ENCODE data around the gene PRSS50. TPM values are rescaled to one million over a fixed set of nuclear protein-coding genes. Genes with fewer than 3 reads are reported as not detected.
"Not testable (repeated sequence)": the region's sequence is repeated elsewhere in the genome, so short reads cannot be mapped to it uniquely, and the experiment has no call there.

Gene PRSS50
- total RNA-seq, 1 donor from 2014 or later, result not detected

DNA sequence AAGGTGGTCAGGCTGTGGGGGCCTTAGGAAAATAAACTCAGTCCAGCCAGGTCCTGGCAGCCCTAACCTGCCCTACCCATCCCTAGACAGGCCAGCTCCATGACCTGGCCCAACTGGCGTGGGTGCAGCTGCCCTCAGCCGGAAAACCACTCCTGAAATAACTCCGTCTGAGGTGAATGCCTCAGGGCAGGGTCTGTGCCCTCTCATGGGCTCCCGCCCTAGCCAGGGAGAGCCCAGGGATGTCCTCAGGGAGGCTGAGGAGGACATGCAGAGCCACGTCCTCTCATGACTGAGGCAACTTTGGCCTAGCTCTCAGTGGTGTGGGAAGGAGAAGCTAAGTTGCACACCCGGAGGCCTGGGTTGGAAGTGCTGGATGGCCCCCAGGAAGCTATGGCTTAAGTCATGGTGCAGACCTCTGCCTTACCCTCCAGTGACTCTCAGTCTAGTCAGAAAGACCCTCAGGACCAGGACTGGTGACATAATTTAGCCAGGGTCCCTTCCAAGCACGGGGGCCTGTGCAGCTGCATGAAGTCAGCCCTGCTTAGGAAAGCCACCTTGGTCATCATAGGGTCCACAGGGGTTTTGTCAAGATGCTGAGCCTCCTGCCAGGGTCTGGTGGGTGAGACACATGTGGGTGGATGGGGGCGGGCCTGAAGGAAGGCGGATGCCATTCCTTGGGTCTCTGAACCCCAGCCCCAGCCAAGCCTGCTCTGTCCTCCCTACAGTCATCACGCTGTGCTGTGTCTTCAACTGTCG lies 9.1 kb downstream of the PRSS50 start:
- H3K4me1 ChIP-seq, result no peaks in the 10 kb centered on the region
- no peaks in the 10 kb centered on the region for H3K9me3 ChIP-seq
- TF ChIP-seq, protein P1, sequence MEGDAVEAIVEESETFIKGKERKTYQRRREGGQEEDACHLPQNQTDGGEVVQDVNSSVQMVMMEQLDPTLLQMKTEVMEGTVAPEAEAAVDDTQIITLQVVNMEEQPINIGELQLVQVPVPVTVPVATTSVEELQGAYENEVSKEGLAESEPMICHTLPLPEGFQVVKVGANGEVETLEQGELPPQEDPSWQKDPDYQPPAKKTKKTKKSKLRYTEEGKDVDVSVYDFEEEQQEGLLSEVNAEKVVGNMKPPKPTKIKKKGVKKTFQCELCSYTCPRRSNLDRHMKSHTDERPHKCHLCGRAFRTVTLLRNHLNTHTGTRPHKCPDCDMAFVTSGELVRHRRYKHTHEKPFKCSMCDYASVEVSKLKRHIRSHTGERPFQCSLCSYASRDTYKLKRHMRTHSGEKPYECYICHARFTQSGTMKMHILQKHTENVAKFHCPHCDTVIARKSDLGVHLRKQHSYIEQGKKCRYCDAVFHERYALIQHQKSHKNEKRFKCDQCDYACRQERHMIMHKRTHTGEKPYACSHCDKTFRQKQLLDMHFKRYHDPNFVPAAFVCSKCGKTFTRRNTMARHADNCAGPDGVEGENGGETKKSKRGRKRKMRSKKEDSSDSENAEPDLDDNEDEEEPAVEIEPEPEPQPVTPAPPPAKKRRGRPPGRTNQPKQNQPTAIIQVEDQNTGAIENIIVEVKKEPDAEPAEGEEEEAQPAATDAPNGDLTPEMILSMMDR (IDR thresholded peaks at IDR 0.05), result no peak
- intact Hi-C loops (cut with DNase I), result loop anchor here (5.0 kb wide), 1 partner anchor 289 kb away; no protein-coding TSS in a partner anchor
- H3K27me3 ChIP-seq, result no peaks in the 10 kb centered on the region
- no peak overlapping the region for H3K4me3 ChIP-seq
- peak in 1 of 2 donors; percentile 58 for DNase-seq (ENCODE audit: low spot score in 2 of 2)
- no peaks in the 10 kb centered on the region for H3K36me3 ChIP-seq
- H3K27ac ChIP-seq, result no peak overlapping the region

DNA sequence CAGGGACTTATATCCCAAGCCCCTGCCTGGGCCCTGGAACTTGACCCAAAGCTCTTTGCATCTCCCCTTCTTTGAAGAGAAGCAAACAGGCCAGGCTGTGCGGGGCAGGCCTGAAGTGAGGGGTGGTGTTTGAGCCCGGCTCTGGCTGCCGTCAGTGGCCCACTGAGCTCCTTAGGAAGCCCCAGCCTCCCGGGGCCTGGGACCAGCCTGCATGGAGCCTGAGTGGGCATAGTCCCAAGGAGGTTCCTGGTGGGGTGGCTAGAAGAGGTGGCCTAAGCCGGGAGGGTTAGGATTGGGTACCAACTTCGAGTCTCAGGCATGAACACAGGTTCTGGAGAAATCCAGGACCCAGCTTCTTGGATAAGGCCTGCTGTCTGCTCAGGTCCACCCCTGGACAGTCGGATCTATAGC lies 10.1 kb downstream of the PRSS50 start:
- Histone ChIP-seq H3K27me3 (no peaks in the 10 kb centered on the region), H3K36me3 (no peaks in the 10 kb centered on the region), H3K4me1 (no peaks in the 10 kb centered on the region), H3K9me3 (no peaks in the 10 kb centered on the region), H3K4me3 (no peak overlapping the region), H3K27ac (no peak overlapping the region)
- no peak for DNase-seq (ENCODE audit: low spot score in 2 of 2)
- intact Hi-C loops (cut with DNase I), result loop anchor here (5.0 kb wide), 1 partner anchor 290 kb away; no protein-coding TSS in a partner anchor
- TF ChIP-seq, protein P1 (IDR thresholded peaks at IDR 0.05), result no peak

DNA sequence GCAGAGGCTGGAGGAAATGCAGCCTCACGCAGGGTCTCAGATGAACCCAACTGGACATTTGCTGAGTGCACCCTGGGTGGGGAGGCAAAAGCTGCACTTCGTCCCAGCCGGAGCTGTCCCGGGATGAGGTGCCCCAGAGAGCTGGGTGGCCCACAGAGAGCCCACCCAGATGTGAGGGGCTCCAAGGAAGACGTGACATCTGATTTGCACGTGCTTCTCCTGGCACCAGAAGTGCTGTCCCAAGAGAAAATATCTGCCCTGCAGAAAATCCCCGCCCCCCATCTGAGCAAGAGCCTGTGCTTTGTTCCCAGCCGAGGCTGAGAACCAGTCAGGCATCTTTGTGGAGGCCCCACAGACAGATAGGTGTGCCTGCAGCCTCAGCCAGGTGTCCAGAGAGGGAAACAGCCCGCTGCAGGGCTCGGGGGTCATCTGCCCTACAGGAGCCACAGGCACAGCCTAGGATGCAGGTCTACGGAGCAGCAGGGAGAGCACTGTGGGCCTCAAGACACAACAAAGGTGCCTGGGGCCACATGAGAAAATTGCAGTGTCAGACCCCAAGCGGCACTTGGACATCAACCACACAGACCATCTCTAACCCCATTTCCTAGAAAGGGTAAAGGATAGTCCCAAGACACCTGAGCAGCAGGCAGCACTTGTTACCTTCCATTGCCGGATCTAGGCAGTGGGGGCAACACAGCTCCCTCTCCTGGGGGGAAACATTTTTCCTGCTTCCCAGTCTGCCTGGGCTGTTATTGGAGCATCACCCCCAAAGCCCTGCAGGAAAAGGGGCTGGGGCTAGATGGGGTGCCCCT lies 10.7 kb downstream of the PRSS50 start:
- Histone ChIP-seq H3K4me3 (no peak overlapping the region), H3K9me3 (no peaks in the 10 kb centered on the region), H3K36me3 (no peaks in the 10 kb centered on the region), H3K27me3 (no peaks in the 10 kb centered on the region), H3K27ac (no peak overlapping the region), H3K4me1 (no peaks in the 10 kb centered on the region)
- DNase-seq (ENCODE audit: low spot score in 2 of 2), result peak in 1 of 2 donors; percentile 55
- intact Hi-C loops (cut with DNase I), result loop anchor here (5.0 kb wide), 1 partner anchor 290 kb away; no protein-coding TSS in a partner anchor
- TF ChIP-seq, protein P1 (IDR thresholded peaks at IDR 0.05), result no peak

DNA sequence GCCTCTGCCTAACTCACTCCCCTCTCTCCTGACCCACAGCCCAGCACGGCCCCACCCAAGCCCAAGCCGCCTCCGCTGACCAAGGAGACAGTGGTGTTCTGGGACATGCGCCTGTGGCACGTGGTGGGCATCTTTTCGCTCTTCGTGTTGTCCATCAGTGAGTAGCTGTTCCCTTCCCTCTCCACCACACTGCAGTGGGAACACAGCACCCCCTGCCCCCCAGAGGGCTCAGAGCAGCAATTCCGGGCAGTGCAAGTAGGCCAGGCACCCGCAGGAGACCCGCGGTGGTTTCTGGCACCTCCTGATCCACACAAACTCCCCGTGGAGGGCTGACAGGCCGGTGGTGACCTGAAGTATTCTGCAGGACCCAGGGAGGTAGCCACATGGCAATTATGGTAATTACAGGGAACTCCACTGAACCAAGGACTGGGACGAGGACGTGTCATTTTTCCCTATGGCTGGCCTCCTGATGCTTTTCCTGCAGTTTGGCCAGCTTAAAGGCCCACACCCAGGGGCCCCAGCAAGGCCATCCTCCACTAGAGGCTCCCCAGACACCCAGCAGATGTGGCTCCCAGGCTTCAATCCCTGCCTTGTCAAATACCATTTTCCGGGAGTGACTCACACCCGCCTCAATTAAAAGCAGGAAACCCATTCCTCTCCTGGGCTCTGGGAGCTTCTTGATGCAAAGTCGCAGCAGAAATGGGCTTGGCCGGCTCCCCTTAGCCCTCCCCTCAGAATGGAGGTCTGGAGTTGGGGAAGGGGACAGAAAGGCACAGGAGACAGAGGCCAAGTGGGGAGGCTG lies 11.7 kb downstream of the PRSS50 start:
- H3K36me3 ChIP-seq, result no peaks in the 10 kb centered on the region
- no peaks in the 10 kb centered on the region for H3K27me3 ChIP-seq
- no peak overlapping the region for H3K27ac ChIP-seq
- DNase-seq (ENCODE audit: low spot score in 2 of 2), result peak in 1 of 2 donors; percentile 56
- intact Hi-C loops (cut with DNase I), result loop anchor here (1.0 to 5.0 kb wide), 4 partner anchors 160 to 291 kb away; no protein-coding TSS in a partner anchor
- no peak overlapping the region for H3K4me3 ChIP-seq
- peaks cover 0 to 4% of the 10 kb centered on the region in 2 donors for H3K4me1 ChIP-seq
- H3K9me3 ChIP-seq, result no peaks in the 10 kb centered on the region
- TF ChIP-seq, protein P1 (IDR thresholded peaks at IDR 0.05), result peak in 1 of 3 experiments; percentile 3

DNA sequence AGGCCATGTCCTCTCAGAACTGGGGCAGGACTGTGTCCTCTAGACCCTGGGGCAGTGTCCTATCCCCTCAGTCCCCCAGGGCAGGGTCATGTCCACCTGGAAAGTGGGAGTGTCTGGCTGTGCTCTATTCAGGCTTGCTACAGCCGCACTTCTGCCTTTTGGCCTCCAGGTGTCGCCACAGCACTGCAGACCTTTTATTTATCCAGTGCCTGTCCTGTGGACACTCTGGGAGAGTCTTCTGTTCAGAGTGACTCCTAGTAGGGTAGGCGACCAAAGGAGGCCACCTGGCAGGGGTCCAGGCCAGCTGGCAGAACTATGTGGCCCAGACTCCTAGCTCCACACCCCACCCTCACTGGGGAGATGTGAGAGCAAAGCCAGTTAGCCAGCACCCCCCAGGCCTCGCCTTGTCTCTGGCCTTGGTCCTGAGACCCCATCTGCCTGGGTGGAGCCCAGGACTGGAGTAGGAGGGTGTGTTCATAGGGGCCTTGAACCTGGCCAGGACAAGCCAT lies 12.6 kb downstream of the PRSS50 start:
- peak in 1 of 2 donors; percentile 87 for DNase-seq (ENCODE audit: low spot score in 2 of 2)
- intact Hi-C loops (cut with DNase I), result loop anchor here (1.0 to 5.0 kb wide), 4 partner anchors 161 to 292 kb away; no protein-coding TSS in a partner anchor

DNA sequence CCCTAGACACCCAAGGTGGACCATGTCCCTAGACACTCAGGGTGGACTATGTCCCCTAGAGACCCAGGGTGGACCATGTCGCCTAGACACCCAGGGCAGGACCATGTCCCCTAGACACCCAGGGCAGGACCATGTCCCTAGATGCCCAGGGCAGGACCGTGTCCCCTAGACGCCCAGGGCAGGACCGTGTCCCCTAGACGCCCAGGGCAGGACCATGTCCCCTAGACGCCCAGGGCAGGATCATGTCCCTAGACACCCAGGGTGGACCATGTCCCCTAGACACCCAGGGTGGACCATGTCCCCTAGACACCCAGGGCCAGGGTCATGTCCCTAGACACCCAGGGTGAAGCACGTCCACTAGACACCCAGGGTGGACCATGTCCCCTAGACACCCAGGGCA lies 13.3 kb downstream of the PRSS50 start:
- intact Hi-C loops (cut with DNase I), result loop anchor here (5.0 kb wide), 2 partner anchors 143 to 618 kb away; no protein-coding TSS in a partner anchor
- not testable (repeated sequence) for H3K27me3 ChIP-seq; H3K4me3 ChIP-seq; DNase-seq (ENCODE audit: low spot score in 2 of 2); H3K27ac ChIP-seq; H3K36me3 ChIP-seq; H3K9me3 ChIP-seq
- peaks cover 7 to 13% of the 10 kb centered on the region in 2 donors for H3K4me1 ChIP-seq

More for the DNA sequence above, 12.6 kb downstream of the PRSS50 start:
- H3K4me3 ChIP-seq, result no peak overlapping the region
- H3K4me1 ChIP-seq, result peaks cover 6 to 13% of the 10 kb centered on the region in 2 donors
- no peaks in the 10 kb centered on the region for H3K27me3 ChIP-seq
- no peaks in the 10 kb centered on the region for H3K36me3 ChIP-seq
- no peaks in the 10 kb centered on the region for H3K9me3 ChIP-seq
- H3K27ac ChIP-seq, result no peak overlapping the region
- TF ChIP-seq, protein P1 (IDR thresholded peaks at IDR 0.05), result peak; percentile 91 to 98 (median 93)
